OCI-LY3 (cell line): ENCODE measurements around the gene ARHGAP15.

Experiments
- H2AFZ ChIP-seq: fragments of 200-600, 300-600 bp; shearing (Covaris generic); 2 replicates; pipeline ENCODE4 v1.6.0; 2014; ENCODE audit warnings: antibody characterized with exemption, low read depth, low read length
- H3K27ac ChIP-seq: fragments of 200-600, 300-600 bp; sonication (generic); 2 replicates; pipeline ENCODE4 v1.5.1; 2014; ENCODE audit warnings: mild to moderate bottlenecking, low read length, moderate library complexity, mixed read lengths
- H3K27me3 ChIP-seq: fragments of 200-600, 300-600 bp; sonication (generic); 2 replicates; pipeline ENCODE4 v1.6.1; 2014; ENCODE audit warnings: low read depth, low read length, mixed read lengths
- H3K36me3 ChIP-seq: fragments of 200-600, 300-600 bp; sonication (generic); replicated peaks from 2 replicates; pipeline ENCODE3; 2014; ENCODE audit warnings: low read depth, low read length, mixed read lengths
- H3K4me1 ChIP-seq: fragments of 300-600, 200-600 bp; sonication (generic); 2 replicates; pipeline ENCODE4 v1.6.1; 2014; ENCODE audit warnings: low read length, mixed read lengths
- H3K4me2 ChIP-seq: fragments of 200-600, 300-600 bp; sonication (generic); 2 replicates; pipeline ENCODE4 v1.6.1; 2014; ENCODE audit warnings: low read length, mixed read lengths
- H3K4me3 ChIP-seq: fragments of 300-600, 200-600 bp; sonication (generic); 2 replicates; pipeline ENCODE4 v1.5.1; 2014; ENCODE audit warnings: antibody characterized with exemption, mild to moderate bottlenecking, low read length, moderate library complexity
- H3K79me2 ChIP-seq: fragments of 300-600, 200-600 bp; shearing (Covaris generic); 2 replicates; pipeline ENCODE4 v1.6.1; 2014; ENCODE audit warnings: mild to moderate bottlenecking, low read length, mixed read lengths
- H3K9ac ChIP-seq: fragments of 300-600, 200-600 bp; shearing (Covaris generic); 2 replicates; pipeline ENCODE4 v1.6.0; 2014; ENCODE audit warnings: mild to moderate bottlenecking, low read length, moderate library complexity
- H3K9me3 ChIP-seq: fragments of 200-600, 300-600 bp; shearing (Covaris generic); 2 replicates; pipeline ENCODE4 v1.6.1; 2014; ENCODE audit warnings: low read length, mixed read lengths; ENCODE audit not compliant: insufficient read depth
- H4K20me1 ChIP-seq: fragments of 200-600, 300-600 bp; sonication (generic); 2 replicates; pipeline ENCODE4 v1.6.1; 2016; ENCODE audit warnings: low read length, mixed read lengths; ENCODE audit not compliant: insufficient read depth
- CTCF ChIP-seq: fragments of 200-600, 300-600 bp; sonication (generic); IDR thresholded peaks from 2 replicates; pipeline ENCODE4 v1.5.1; 2014; ENCODE audit warnings: antibody characterized with exemption, low read length, low read depth
- EZH2phosphoT487 ChIP-seq: fragments of 200-600 bp; shearing (Covaris generic); IDR thresholded peaks from 2 replicates; pipeline ENCODE4 v1.6.1; 2018; ENCODE audit warnings: antibody characterized with exemption, mixed run types, low read depth

The ARHGAP15 gene

GRCh38 chr2:143682436-143683055, 553.3 kb downstream of the ARHGAP15 start:
- H3K4me3 ChIP-seq: no peak overlapping the region
- TF ChIP-seq EZH2phosphoT487 (no peak), CTCF (no peak)
- no peaks in the 10 kb centered on the region for H3K27me3 ChIP-seq
- peaks cover 32% of the 10 kb centered on the region for H3K4me1 ChIP-seq
- H3K79me2 ChIP-seq: no peaks in the 10 kb centered on the region
- peak overlapping the region; percentile 6; the same call in 1 of the 2 replicates for H3K4me2 ChIP-seq
- no peaks in the 10 kb centered on the region for H4K20me1 ChIP-seq
- H3K36me3 ChIP-seq: no peaks in the 10 kb centered on the region
- H3K9me3 ChIP-seq: no peaks in the 10 kb centered on the region
- no peak overlapping the region for H2AFZ ChIP-seq
- H3K27ac ChIP-seq: no peak overlapping the region
- no peak overlapping the region for H3K9ac ChIP-seq

- Histone ChIP-seq H3K9me3 (no peaks in the 10 kb centered on the region), H3K4me1 (peaks cover 32% of the 10 kb centered on the region), H3K27me3 (no peaks in the 10 kb centered on the region), H2AFZ (no peak overlapping the region), H3K79me2 (no peaks in the 10 kb centered on the region), H3K4me3 (no peak overlapping the region), H3K4me2 (no peak overlapping the region), H3K27ac (no peak overlapping the region), H3K36me3 (peaks cover under 1% of the 10 kb centered on the region), H3K9ac (no peak overlapping the region), H4K20me1 (no peaks in the 10 kb centered on the region)
- TF ChIP-seq EZH2phosphoT487 (no peak), CTCF (no peak)
Observed at GRCh38 chr2:143683977-143684376, 554.8 kb downstream of the ARHGAP15 start.

GRCh38 chr2:143684551-143685320, 555.5 kb downstream of the ARHGAP15 start:
- H3K79me2 ChIP-seq: no peaks in the 10 kb centered on the region
- no peak overlapping the region for H3K27ac ChIP-seq
- TF ChIP-seq EZH2phosphoT487 (no peak), CTCF (no peak)
- no peak overlapping the region for H2AFZ ChIP-seq
- peaks cover 3% of the 10 kb centered on the region for H3K36me3 ChIP-seq
- no peaks in the 10 kb centered on the region for H3K9me3 ChIP-seq
- H4K20me1 ChIP-seq: no peaks in the 10 kb centered on the region
- H3K4me1 ChIP-seq: peaks cover 35% of the 10 kb centered on the region
- no peak overlapping the region for H3K4me3 ChIP-seq
- no peak overlapping the region for H3K9ac ChIP-seq
- no peaks in the 10 kb centered on the region for H3K27me3 ChIP-seq
- no peak overlapping the region for H3K4me2 ChIP-seq

GRCh38 chr2:143685421-143686078, 556.3 kb downstream of the ARHGAP15 start:
- no peaks in the 10 kb centered on the region for H3K9me3 ChIP-seq
- H3K4me2 ChIP-seq: no peak overlapping the region
- no peak overlapping the region for H3K4me3 ChIP-seq
- H3K4me1 ChIP-seq: peaks cover 42% of the 10 kb centered on the region
- no peak overlapping the region for H2AFZ ChIP-seq
- peaks cover 3% of the 10 kb centered on the region for H3K36me3 ChIP-seq
- no peak for TF ChIP-seq EZH2phosphoT487
- no peak for TF ChIP-seq CTCF
- H3K27ac ChIP-seq: no peak overlapping the region
- no peaks in the 10 kb centered on the region for H3K79me2 ChIP-seq
- H3K27me3 ChIP-seq: no peaks in the 10 kb centered on the region
- H4K20me1 ChIP-seq: no peaks in the 10 kb centered on the region
- no peak overlapping the region for H3K9ac ChIP-seq
